ENCODE results near the gene DOK5.

Gene DOK5

DNA sequence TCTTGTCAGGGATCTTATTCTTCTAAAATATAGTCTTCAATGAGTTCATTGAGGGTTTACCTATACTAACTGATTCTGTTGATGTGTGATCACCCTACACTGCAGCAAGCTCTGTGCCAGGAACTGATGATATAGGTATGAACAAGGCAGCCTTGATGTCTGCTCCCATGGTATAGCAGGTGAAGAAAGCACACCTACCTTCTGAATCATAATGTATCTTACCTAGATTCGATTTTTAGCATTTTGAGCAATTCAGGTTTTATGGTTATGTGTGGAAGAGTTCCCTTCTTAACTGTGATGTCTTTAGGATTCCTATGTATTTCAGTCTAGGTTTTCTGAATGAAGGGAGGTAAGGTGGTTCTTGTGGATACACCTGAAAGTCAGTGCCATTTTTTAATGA lies 223.0 kb downstream of the DOK5 start:
- TF ChIP-seq CTCF (IDR thresholded peaks at IDR 0.05; ENCODE audit: insufficient read depth, low read length, poor library complexity, severe bottlenecking) = no peak
- no peaks in the 10 kb centered on the region for H3K36me3 ChIP-seq (ENCODE audit: control insufficient read depth, insufficient read depth, low read length)
- no peak for DNase-seq (ENCODE audit: extremely low read depth, insufficient read length)
- H3K4me3 ChIP-seq (replicated peaks; ENCODE audit: low read depth, low read length) = no peak overlapping the region
- no peaks in the 10 kb centered on the region for H3K27me3 ChIP-seq (replicated peaks; ENCODE audit: control insufficient read depth, insufficient read depth, low read length)
